ENCODE results near the gene CAMK1D.

Gene CAMK1D

DNA sequence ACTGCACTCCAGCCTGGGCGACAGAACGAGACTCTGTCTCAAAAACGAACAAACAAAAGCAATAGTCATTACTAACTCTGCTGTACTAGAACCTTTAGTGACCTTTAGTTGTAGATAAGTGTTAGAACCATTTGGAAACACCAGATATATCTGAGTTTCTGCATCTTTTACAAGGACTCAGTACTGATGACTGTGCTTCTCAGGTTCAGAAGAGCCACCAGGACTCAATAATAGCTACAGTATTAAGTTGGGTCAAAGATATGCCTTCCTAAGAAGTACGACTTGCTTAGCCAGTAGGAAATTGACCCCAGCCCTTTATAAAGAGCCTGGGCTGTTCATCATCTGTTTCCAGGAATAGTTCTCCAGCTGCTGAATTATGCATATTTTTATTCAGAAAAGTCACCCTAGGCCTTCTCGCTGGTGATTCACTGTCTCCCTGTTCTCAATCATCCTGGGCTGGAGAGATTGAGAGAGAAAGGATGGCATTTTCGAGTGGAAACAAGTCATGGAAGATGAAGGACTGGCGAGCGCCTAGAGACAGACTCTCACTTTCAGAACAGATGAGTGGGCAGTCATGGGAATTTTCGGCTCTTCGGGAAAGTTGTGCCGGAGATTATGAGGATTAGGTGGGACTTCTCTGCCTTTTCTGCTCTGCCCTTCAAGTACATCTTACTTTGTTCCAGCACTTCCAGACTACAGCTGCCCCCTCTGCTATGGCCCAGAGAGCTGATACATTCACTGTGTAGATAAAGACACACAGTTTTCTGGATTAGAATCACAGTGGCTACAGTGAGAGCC is 336.1 kb downstream of the CAMK1D start:
- no peak for DNase-seq (ENCODE audit: low read depth in 1 of 2, low spot score in 1 of 2)

- DNase-seq (ENCODE audit: low read depth in 1 of 2, low spot score in 1 of 2) = no peak
These were observed 338.6 kb downstream of the CAMK1D start for GRCh38 chr10:12687996-12688395.

DNA sequence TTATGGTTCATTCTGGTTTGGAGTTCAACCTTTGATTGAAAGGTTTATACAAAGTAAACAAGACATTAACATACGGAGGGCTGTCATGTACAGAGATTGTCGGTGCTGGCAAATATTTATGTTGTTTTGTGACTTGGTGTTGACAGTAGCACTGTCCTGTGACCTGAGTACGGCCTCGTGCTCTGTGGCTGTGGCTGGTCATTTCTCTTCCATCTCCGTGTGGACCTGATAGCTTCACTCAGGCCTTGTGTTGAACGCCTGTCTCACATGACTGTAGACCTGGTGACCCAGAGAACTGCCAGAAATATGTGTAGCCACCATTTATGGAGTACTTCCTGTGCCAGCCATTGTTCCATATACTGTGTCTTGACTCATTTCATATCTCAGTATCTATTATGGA is 340.5 kb downstream of the CAMK1D start:
- DNase-seq (ENCODE audit: low read depth in 1 of 2, low spot score in 1 of 2) = no peak

DNA sequence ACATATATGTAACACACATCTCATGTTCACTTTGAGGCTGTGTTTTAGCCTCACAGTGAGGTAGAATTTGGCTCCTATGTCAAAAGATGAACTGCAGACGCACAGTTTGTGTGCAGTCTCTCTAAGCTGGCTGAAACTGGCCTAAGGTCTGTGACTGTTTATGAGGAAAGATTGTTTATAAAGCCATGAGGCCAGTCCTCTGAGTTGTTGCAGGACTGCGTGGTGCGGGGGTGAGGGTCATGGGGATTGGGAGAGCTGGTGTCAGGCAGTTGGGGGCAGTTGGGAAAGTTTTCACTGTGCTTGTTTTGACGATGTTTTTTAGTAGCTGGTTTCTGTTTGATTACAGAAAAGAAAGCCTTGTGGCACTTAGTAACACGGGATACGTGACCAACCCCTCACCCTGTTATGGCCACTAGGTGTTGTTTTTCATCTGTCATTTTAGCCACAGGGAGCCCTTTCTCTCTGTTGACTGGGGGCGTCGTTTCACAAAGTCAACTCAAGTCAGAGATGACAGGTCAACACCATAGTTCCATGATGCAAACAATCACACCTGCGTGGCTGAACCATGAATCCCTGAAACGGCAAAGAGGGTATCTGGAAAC is 341.3 kb downstream of the CAMK1D start:
- DNase-seq (ENCODE audit: low read depth in 1 of 2, low spot score in 1 of 2) = no peak

DNA sequence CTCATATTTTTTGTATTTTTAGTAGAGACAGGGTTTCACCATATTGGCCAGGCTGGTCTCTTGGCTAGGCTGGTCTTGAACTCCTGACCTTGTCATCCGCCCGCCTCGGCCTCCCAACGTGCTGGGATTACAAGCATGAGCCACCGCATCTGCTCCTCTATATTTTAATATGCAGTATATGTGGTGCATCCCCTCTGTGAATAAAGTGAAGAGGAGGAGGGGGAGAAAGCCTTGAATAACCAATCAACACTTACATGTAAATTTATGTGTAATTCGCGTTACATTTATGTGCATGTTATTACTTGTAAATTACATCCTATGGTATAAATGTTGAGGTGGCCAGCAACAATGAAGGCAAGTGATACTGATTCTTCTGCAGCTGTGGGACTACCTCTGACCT is 342.2 kb downstream of the CAMK1D start:
- no peak for DNase-seq (ENCODE audit: low read depth in 1 of 2, low spot score in 1 of 2)

- DNase-seq (ENCODE audit: low read depth in 1 of 2, low spot score in 1 of 2) = no peak
These were observed 348.4 kb downstream of the CAMK1D start for GRCh38 chr10:12697764-12698163.

DNA sequence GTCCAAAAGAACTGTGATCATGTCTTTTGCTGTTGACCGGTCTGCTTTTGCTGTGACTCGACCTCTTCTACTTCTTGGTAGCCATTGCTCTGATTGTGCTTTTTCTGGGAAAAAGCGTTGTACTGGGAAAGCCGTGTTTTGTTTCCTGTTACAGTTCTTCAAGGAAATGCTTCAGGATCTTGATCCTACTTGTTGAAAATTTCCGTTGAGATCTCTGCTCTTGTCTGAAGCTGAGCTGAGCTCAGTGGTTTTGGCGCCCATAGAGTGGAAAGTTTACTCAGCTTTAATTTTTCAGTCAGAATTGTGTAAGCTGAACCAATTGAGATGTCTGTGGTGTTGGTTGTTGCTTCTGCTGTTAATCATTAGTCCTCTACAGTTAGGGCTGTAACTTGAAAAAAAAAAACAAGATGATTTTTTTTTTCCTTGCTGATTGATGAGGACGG is 349.9 kb downstream of the CAMK1D start:
- DNase-seq (ENCODE audit: low read depth in 1 of 2, low spot score in 1 of 2) = no peak

DNA sequence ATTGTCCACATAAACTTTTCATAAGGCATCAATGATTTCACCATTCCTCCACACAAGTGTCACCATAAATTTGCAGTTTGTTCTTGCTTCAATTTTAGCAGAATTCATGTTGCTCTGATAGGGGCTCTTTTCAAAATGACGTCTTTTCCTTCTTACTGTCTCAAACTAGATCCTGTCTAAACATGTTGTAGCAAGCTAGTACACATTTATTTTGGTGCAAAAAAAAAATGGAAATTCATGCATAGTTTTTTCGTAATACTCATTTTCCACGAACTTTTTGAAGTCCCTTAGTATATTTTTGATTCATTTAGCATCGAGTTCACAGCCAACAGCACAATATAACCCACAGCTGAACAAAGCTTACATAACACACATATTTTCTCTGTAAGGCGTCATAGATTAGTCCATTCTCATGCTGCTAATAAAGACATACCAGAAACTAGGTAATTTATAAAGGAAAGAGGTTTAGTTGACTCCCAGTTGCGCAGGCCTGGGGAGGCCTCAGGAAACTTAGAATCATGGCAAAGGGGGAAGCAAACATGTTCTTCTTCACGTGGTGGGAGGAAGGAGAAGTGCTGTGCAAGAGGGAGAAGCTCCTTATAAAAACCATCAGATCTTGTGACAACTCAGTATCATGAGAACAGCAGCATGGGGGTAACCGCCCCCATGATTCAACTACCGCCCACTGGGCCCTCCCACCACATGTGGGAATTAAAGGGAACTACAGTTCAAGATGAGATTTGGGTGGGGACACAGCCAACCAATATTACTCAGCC is 350.6 kb downstream of the CAMK1D start:
- DNase-seq (ENCODE audit: low read depth in 1 of 2, low spot score in 1 of 2) = no peak

DNA sequence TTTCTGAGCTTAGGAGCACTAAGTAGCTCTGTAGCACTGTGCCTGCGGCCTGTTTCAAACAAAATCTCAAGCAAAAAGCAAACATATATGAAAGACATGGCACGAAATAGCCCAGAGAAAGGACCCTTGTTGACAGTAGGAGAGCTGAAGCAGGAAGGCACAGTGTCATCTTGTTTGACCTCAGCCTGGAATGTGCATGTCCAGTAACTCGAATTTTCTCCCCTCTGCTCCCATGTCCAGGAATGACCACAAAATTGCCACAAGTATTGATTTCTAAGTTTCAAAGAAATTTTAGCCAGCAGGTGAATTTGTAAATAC is 351.2 kb downstream of the CAMK1D start:
- DNase-seq (ENCODE audit: low read depth in 1 of 2, low spot score in 1 of 2) = no peak

- no peak for DNase-seq (ENCODE audit: low read depth in 1 of 2, low spot score in 1 of 2)
These were observed 352.3 kb downstream of the CAMK1D start for GRCh38 chr10:12701696-12702095.

DNA sequence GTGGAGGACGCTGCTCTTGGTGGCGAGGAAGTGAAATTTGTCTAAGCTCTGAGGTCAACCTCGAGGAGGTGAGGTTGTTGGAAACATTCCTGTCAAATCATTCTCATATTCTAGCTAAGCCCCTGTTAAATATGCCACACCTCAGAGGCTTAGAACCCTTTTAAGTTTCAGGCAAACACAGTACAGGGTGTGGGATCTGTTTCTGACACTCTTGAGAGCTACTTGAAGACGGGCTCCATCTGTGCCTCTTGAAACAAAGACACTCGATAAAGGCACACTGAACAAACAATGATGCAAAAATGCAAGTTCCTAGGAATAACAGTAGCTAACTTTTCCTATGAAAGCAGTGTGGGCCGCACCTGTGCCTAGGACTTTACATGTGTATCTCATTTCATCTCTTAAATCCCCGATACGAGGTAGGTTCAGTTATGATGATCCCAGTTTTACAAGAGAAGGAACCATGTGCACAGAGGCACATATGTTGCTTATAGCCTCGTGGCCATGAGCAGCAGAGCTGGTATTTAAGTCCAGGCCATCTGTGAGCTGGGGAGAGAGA is 352.9 kb downstream of the CAMK1D start:
- DNase-seq (ENCODE audit: low read depth in 1 of 2, low spot score in 1 of 2) = no peak

DNA sequence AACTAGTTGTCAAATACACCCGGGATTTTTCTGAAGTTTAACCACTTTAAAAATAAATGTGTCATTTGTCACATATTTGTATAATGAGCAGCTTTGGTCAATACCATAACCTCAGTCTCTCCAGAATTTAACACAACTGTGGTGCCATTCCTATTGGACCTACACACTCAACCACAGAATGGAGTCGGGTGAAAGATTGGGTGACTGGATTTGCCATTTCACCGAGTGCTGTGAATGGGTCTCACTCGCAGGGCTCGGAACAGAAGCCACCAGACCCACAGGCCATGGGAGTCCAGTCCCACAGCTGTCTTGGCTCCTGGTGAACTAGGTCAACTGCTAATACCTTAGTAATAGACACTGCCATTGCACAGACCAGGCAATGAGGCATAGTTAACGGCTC is 353.8 kb downstream of the CAMK1D start:
- DNase-seq (ENCODE audit: low read depth in 1 of 2, low spot score in 1 of 2) = no peak

- DNase-seq (ENCODE audit: low read depth in 1 of 2, low spot score in 1 of 2) = no peak
These were observed 354.5 kb downstream of the CAMK1D start for GRCh38 chr10:12703813-12704212.

- DNase-seq (ENCODE audit: low read depth in 1 of 2, low spot score in 1 of 2) = no peak
These were observed 355.1 kb downstream of the CAMK1D start for GRCh38 chr10:12704488-12704887.

GRCh38 chr10:12705943-12706342 is 356.6 kb downstream of the CAMK1D start:
- no peak for DNase-seq (ENCODE audit: low read depth in 1 of 2, low spot score in 1 of 2)

- no peak for DNase-seq (ENCODE audit: low read depth in 1 of 2, low spot score in 1 of 2)
These were observed 358.3 kb downstream of the CAMK1D start for GRCh38 chr10:12707461-12708185.

- no peak for DNase-seq (ENCODE audit: low read depth in 1 of 2, low spot score in 1 of 2)
These were observed 359.7 kb downstream of the CAMK1D start for GRCh38 chr10:12709000-12709401.

DNA sequence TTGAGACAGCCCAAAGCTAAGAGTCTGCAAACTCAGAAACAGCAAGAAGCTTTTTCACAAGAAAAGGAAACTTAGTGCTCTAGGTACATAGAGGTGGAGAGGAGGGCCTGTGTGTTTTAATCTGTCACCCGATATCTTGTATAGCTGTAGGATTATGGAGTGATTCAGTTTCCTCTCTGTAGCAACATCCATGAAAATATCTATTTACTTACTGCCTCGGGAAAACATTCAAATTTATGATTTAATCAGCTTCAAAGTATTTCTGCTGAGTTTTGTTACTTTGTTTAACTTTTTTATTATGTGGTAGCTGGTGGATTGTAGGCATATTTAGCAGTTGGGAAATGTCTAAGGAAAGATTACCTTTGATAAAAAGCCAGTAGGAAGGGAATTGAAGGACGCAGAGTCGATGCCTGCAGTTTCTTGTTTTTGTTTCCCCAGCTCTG is 360.2 kb downstream of the CAMK1D start:
- DNase-seq (ENCODE audit: low read depth in 1 of 2, low spot score in 1 of 2) = no peak

DNA sequence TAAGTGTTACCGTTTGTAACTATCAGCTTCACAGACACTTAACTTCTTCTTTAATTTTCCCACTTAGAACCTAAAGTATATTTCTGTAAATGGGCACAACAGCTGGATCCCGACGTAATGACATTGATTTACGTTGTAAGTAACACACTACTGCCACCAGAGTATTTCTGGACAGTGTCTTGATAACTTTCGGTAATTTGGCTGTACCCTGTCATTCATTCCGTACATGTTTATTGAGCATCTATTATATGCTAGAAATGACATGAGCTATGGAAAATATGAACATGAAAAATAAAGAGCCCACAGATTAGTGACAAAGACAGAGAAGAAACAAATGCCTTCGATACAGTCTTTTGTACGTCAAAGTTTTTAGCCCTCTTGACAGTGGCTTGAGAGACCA is 360.8 kb downstream of the CAMK1D start:
- no peak for DNase-seq (ENCODE audit: low read depth in 1 of 2, low spot score in 1 of 2)

GRCh38 chr10:12710594-12711349 is 361.4 kb downstream of the CAMK1D start:
- peak; percentile 73 to 75 for DNase-seq (ENCODE audit: low read depth in 1 of 2, low spot score in 1 of 2)

DNA sequence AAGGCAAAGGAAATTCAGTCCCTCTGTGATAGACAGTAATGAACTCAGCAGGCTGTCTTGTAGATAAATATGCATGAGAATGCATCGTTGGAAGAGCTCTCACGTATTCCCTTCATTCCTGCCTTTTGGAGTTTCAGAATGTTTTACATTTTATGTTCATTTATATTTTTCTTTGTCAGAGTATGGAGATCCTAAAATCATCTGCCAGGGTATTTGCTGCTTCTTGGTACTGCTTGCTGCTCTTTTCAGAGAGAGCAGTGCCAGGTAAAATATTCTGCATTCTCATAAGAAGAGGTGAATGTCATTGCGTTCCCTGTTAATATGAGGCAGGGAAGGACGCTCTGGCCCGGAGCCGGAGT is 362.0 kb downstream of the CAMK1D start:
- DNase-seq (ENCODE audit: low read depth in 1 of 2, low spot score in 1 of 2) = no peak

Data from activated CD4-positive, alpha-beta T cell treated with anti-CD3 and anti-CD28 coated beads, Interleukin-2, amount 50 U/mL, for 24 hours (primary cell).